K562 (cell line): ENCODE measurements around the gene PODXL.

ENCODE experiments used
- ARNT ChIP-seq, 2 experiments: fragments of 450-650 bp; IDR thresholded peaks; 2 replicates each; pipeline ENCODE4 v1.6.1; 2016; ENCODE audit warnings: mild to moderate bottlenecking in 1 of 2
- BCL6 ChIP-seq: fragments of 250-450 bp; sonication (Bioruptor Pico); IDR thresholded peaks from 2 replicates; pipeline ENCODE4 v1.4.0; 2020

- TF ChIP-seq ARNT (IDR thresholded peaks at IDR 0.05) (no peak), BCL6 (CRISPR knock-in tag) (no peak)
Measured at GRCh38 chr7:131547589-131547988, 8.8 kb downstream of the PODXL start.
